Neural cell (in vitro differentiated cells): Measurements from ENCODE around the gene SPRYD3. TPM values are rescaled to one million over a fixed set of nuclear protein-coding genes. Genes with fewer than 3 reads are reported as not detected.

ENCODE experiments used
- H2AFZ ChIP-seq: fragments of 200-600, 300-800 bp; sonication (generic), shearing (Covaris generic); 2 replicates; pipeline ENCODE4 v1.6.0; 2014; ENCODE audit warnings: low read depth, mild to moderate bottlenecking, antibody characterized with exemption, low read length, moderate library complexity
- H3F3A ChIP-seq: fragments of 200-600 bp; shearing (Covaris generic); 2 replicates; pipeline ENCODE4 v1.6.1; 2016; ENCODE audit warnings: mild to moderate bottlenecking, moderate library complexity, mixed read lengths, antibody characterized with exemption, low read length; ENCODE audit not compliant: insufficient read depth, poor library complexity, severe bottlenecking
- H3K27ac ChIP-seq: fragments of 200-600, 300-800 bp; sonication (generic), shearing (Covaris generic); 2 replicates; pipeline ENCODE4 v1.5.1; 2014; ENCODE audit warnings: mild to moderate bottlenecking, low read length, moderate library complexity
- H3K27me3 ChIP-seq: fragments of 300-800, 200-600 bp; sonication (generic), shearing (Covaris generic); 2 replicates; pipeline ENCODE4 v1.6.0; 2014; ENCODE audit warnings: mild to moderate bottlenecking, low read depth, low read length, moderate library complexity; ENCODE audit not compliant: insufficient read depth
- H3K36me3 ChIP-seq: fragments of 300-800, 200-600 bp; sonication (generic), shearing (Covaris generic); 2 replicates; pipeline ENCODE4 v1.5.1; 2014; ENCODE audit warnings: mild to moderate bottlenecking, antibody characterized with exemption, low read length, moderate library complexity; ENCODE audit not compliant: insufficient read depth
- H3K4me2 ChIP-seq: fragments of 300-800, 200-600 bp; sonication (generic), shearing (Covaris generic); 2 replicates; pipeline ENCODE4 v1.6.0; 2014; ENCODE audit warnings: mild to moderate bottlenecking, low read length
- H3K4me3 ChIP-seq: fragments of 300-800, 200-600 bp; sonication (generic), shearing (Covaris generic); 2 replicates; pipeline ENCODE4 v1.5.1; 2014; ENCODE audit warnings: mild to moderate bottlenecking, low read length, moderate library complexity
- H3K79me2 ChIP-seq: fragments of 200-600 bp; shearing (Covaris generic); replicated peaks from 2 replicates; pipeline ENCODE4 v1.6.0; 2014; ENCODE audit warnings: mild to moderate bottlenecking, low read length, moderate library complexity; ENCODE audit not compliant: insufficient read depth
- H3K9ac ChIP-seq: fragments of 300-800, 200-600 bp; sonication (generic), shearing (Covaris generic); 2 replicates; pipeline ENCODE4 v1.6.1; 2016; ENCODE audit warnings: mild to moderate bottlenecking, low read length, mixed read lengths
- H3K9me2 ChIP-seq: fragments of 200-600 bp; shearing (Covaris generic); 2 replicates; pipeline ENCODE4 v1.6.1; 2016; ENCODE audit warnings: mild to moderate bottlenecking, low read length, mixed read lengths; ENCODE audit not compliant: insufficient read depth
- H3K9me3 ChIP-seq: fragments of 200-600, 300-800 bp; sonication (generic), shearing (Covaris generic); 2 replicates; pipeline ENCODE4 v1.6.1; 2016; ENCODE audit warnings: mild to moderate bottlenecking, mixed run types, low read length, moderate library complexity, mixed read lengths
- H4K20me1 ChIP-seq: fragments of 200-600 bp; shearing (Covaris generic); 2 replicates; pipeline ENCODE4 v1.6.1; 2016; ENCODE audit warnings: mild to moderate bottlenecking, mixed run types; ENCODE audit not compliant: insufficient read depth
- CTCF ChIP-seq: fragments of 450-650 bp; IDR thresholded peaks from 2 replicates; pipeline ENCODE4 v1.5.1; 2014; ENCODE audit warnings: antibody characterized with exemption, mild to moderate bottlenecking, moderate library complexity; ENCODE audit not compliant: poor library complexity, severe bottlenecking
- EP300 ChIP-seq: fragments of 450-650 bp; conservative IDR thresholded peaks from 2 replicates; pipeline ENCODE4 v1.6.1; 2014; ENCODE audit warnings: antibody characterized with exemption, mild to moderate bottlenecking, moderate library complexity; ENCODE audit not compliant: poor library complexity, severe bottlenecking
- EZH2 ChIP-seq: fragments of 200-600, 300-800 bp; shearing (Covaris generic), sonication (generic); IDR thresholded peaks from 2 replicates; pipeline ENCODE4 v1.6.1; 2014; ENCODE audit warnings: antibody characterized with exemption, low read length, borderline replicate concordance, mild to moderate bottlenecking; ENCODE audit not compliant: insufficient read depth, poor library complexity, severe bottlenecking
- MXI1 ChIP-seq: fragments of 450-650 bp; conservative IDR thresholded peaks from 2 replicates; pipeline ENCODE4 v1.6.1; 2014; ENCODE audit warnings: antibody characterized with exemption, mild to moderate bottlenecking; ENCODE audit not compliant: poor library complexity, severe bottlenecking
- POLR2AphosphoS5 ChIP-seq: IDR thresholded peaks from 2 replicates; pipeline ENCODE4 v1.6.1; 2012
- RAD21 ChIP-seq: fragments of 450-650 bp; conservative IDR thresholded peaks from 2 replicates; pipeline ENCODE4 v1.6.1; 2014; ENCODE audit warnings: antibody characterized with exemption, mild to moderate bottlenecking, moderate library complexity
- REST ChIP-seq: IDR thresholded peaks from 2 replicates; pipeline ENCODE4 v1.6.1; 2012; ENCODE audit warnings: borderline replicate concordance
- SMC3 ChIP-seq: fragments of 450-650 bp; conservative IDR thresholded peaks from 2 replicates; pipeline ENCODE4 v1.6.1; 2014; ENCODE audit warnings: antibody characterized with exemption, mild to moderate bottlenecking, moderate library complexity; ENCODE audit not compliant: poor library complexity
- TAF1 ChIP-seq: IDR thresholded peaks from 2 replicates; pipeline ENCODE4 v1.6.1; 2012; ENCODE audit warnings: low read depth
- polyA plus RNA-seq: library from polyadenylated mRNA; depleted of rRNA; stranded (reverse); fragments of >200 nt; gene quantifications from 2 replicates; pipeline ENCODE4 v1.2.3, GENCODE V29; 2014

Gene SPRYD3
- polyA plus RNA-seq, 1 donor from 2014 or later, result 20.8 TPM

GRCh38 chr12:53052419-53053217 lies 26.6 kb downstream of the SPRYD3 start:
- Histone ChIP-seq H3K4me3 (no peak overlapping the region), H3K27me3 (no peaks in the 10 kb centered on the region), H3K4me2 (no peak overlapping the region), H3K9me3 (no peaks in the 10 kb centered on the region), H3F3A (no peaks in the 10 kb centered on the region), H3K27ac (no peak overlapping the region), H3K9ac (no peak overlapping the region), H4K20me1 (no peaks in the 10 kb centered on the region), H3K36me3 (no peaks in the 10 kb centered on the region), H3K79me2 (no peaks in the 10 kb centered on the region), H3K9me2 (no peaks in the 10 kb centered on the region), H2AFZ (no peak overlapping the region)
- TF ChIP-seq SMC3 (no peak), RAD21 (no peak), MXI1 (no peak), EP300 (no peak), EZH2 (no peak), POLR2AphosphoS5 (no peak), TAF1 (no peak), CTCF (no peak), REST (no peak)

GRCh38 chr12:53051881-53052412 lies 27.2 kb downstream of the SPRYD3 start:
- Histone ChIP-seq H3K27ac (no peak overlapping the region), H3K79me2 (no peaks in the 10 kb centered on the region), H3K36me3 (no peaks in the 10 kb centered on the region), H3K9ac (no peak overlapping the region), H3K4me3 (no peak overlapping the region), H3F3A (no peaks in the 10 kb centered on the region), H3K9me2 (no peaks in the 10 kb centered on the region), H2AFZ (no peak overlapping the region), H3K4me2 (no peak overlapping the region), H3K27me3 (no peaks in the 10 kb centered on the region), H3K9me3 (no peaks in the 10 kb centered on the region), H4K20me1 (no peaks in the 10 kb centered on the region)
- no peak for TF ChIP-seq SMC3
- no peak for TF ChIP-seq MXI1
- no peak for TF ChIP-seq TAF1
- no peak for TF ChIP-seq EZH2
- no peak for TF ChIP-seq REST
- no peak for TF ChIP-seq CTCF
- no peak for TF ChIP-seq POLR2AphosphoS5
- no peak for TF ChIP-seq EP300
- no peak for TF ChIP-seq RAD21
